Neutrophil (primary cell): ENCODE data around the gene TRIM39.

Experiments
- H3K27ac ChIP-seq: fragments of 200-600 bp; sonication (generic); 2 replicates; pipeline ENCODE4 v1.5.1; 2016; ENCODE audit warnings: mild to moderate bottlenecking, moderate library complexity
- H3K27me3 ChIP-seq: fragments of 200-600 bp; sonication (generic); 2 replicates; pipeline ENCODE4 v1.6.0; 2016; ENCODE audit warnings: mild to moderate bottlenecking
- H3K36me3 ChIP-seq: fragments of 200-600 bp; sonication (generic); 2 replicates; pipeline ENCODE4 v1.5.1; 2017
- H3K4me1 ChIP-seq, 2 experiments: fragments of 200-600 bp in 1 of 2; sonication (generic) in 1 of 2; 1 replicate in 1 of 2; 2 replicates in 1 of 2; pipeline versions ENCODE4 v1.5.1 to v1.6.1; 2013 to 2016; ENCODE audit warnings: low read depth in 1 of 2, low read length in 1 of 2, mild to moderate bottlenecking in 1 of 2, moderate library complexity in 1 of 2; ENCODE audit not compliant: control insufficient read depth in 1 of 2, insufficient read depth in 1 of 2
- H3K4me3 ChIP-seq, 2 experiments: fragments of 200-600 bp in 1 of 2; sonication (generic) in 1 of 2; 1 replicate in 1 of 2; 2 replicates in 1 of 2; pipeline ENCODE4 v1.5.1; 2013 to 2016; ENCODE audit warnings: low read depth in 1 of 2, low read length in 1 of 2, mild to moderate bottlenecking in 1 of 2, moderate library complexity in 1 of 2
- H3K9me3 ChIP-seq: fragments of 200-600 bp; sonication (generic); 2 replicates; pipeline ENCODE4 v1.5.1; 2016
- TF ChIP-seq, protein P1 (sequence below): fragments of 200-600 bp; sonication (generic); IDR thresholded peaks from 2 replicates; pipeline ENCODE4 v1.5.1; 2016; ENCODE audit warnings: antibody characterized with exemption

Gene TRIM39

DNA sequence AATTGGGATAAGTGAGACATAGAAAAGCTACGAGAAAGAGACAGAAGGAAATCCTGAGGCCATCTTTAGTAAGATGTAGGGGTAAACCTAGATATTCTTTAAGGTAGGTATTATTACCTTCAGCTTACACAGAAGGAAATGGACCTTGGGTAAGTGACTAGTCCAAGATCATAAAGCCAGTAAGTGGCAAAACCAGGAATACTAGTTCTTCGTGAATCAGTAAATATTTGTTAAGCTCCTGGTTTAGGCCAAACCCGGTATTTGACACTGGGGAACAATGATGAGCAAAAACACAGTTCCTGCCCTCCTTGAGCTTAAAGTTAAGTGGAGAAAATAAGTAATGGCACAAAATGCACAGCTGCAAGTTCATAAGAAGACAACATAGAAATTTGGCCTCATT lies 5.3 kb downstream of the TRIM39 start:
- TF ChIP-seq, protein P1, sequence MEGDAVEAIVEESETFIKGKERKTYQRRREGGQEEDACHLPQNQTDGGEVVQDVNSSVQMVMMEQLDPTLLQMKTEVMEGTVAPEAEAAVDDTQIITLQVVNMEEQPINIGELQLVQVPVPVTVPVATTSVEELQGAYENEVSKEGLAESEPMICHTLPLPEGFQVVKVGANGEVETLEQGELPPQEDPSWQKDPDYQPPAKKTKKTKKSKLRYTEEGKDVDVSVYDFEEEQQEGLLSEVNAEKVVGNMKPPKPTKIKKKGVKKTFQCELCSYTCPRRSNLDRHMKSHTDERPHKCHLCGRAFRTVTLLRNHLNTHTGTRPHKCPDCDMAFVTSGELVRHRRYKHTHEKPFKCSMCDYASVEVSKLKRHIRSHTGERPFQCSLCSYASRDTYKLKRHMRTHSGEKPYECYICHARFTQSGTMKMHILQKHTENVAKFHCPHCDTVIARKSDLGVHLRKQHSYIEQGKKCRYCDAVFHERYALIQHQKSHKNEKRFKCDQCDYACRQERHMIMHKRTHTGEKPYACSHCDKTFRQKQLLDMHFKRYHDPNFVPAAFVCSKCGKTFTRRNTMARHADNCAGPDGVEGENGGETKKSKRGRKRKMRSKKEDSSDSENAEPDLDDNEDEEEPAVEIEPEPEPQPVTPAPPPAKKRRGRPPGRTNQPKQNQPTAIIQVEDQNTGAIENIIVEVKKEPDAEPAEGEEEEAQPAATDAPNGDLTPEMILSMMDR: no peak
- Histone ChIP-seq H3K27me3 (no peaks in the 10 kb centered on the region), H3K27ac (no peak overlapping the region), H3K9me3 (no peaks in the 10 kb centered on the region), H3K4me3 (no peak overlapping the region), H3K4me1 (peaks cover 37% of the 10 kb centered on the region in 2 experiments), H3K36me3 (peaks cover 61% of the 10 kb centered on the region)

DNA sequence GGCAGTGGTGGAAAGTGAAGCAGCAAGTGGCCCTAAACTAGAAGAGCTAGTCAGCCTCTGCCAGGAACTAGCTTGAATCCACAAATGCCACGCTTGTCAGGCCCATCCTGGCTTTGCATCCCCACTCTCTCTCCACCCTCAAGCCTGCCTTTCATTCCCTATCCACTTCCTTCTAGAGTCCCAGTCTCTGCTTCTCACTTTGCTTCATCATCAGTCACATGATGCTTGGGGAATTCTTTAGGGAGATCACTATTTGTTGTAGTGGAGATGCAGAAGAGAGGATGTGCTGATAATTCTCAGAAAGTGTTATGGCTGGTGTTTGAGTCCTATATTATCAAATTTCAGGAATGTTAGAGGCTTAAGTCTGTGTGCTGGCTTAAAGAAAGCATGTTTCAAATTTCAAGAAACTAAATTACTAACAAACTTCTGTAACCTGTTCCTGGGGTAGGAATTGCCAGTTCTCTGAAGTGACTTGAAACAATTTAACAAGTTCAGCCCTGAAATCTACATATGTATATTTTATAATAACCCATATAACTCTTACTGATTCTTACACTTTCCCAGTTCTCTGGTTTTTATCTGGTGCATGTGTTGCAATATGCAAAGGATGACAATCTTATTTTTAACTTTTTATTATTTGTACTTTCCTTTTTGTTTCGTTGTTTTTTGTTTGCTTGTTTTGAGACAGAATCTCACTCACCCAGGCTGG lies 7.5 kb downstream of the TRIM39 start:
- Histone ChIP-seq H3K27me3 (no peaks in the 10 kb centered on the region), H3K36me3 (peaks cover 83% of the 10 kb centered on the region), H3K27ac (peak overlapping the region; percentile 56), H3K4me1 (peaks cover 16 to 17% of the 10 kb centered on the region in 2 experiments), H3K4me3 (no peak overlapping the region), H3K9me3 (no peaks in the 10 kb centered on the region)
- TF ChIP-seq, protein P1: no peak

DNA sequence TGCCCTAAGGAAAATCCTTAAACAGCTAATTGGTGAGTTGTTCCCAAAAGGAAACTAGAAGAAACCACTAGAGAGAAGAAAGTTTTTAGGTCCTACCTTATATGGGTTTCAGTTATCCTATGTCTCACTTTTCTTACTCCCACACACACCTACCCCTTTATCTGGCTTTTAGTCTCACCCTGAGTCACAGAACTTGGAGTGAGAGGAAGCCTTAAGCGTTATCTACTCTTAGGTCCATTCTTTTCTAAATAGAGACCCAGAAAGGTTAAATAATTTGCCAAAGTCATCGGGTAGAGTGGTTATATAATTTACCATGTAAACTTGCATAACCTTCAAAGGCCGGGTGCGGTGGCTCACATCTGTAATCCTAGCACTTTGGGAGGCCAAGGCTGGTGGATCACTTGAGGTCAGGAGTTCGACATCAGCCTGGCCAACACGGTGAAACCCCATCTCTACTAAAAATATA lies 13.9 kb downstream of the TRIM39 start:
- Histone ChIP-seq H3K4me1 (peaks cover 2 to 5% of the 10 kb centered on the region in 2 experiments), H3K36me3 (peaks cover 87% of the 10 kb centered on the region)
- TF ChIP-seq, protein P1: no peak

DNA sequence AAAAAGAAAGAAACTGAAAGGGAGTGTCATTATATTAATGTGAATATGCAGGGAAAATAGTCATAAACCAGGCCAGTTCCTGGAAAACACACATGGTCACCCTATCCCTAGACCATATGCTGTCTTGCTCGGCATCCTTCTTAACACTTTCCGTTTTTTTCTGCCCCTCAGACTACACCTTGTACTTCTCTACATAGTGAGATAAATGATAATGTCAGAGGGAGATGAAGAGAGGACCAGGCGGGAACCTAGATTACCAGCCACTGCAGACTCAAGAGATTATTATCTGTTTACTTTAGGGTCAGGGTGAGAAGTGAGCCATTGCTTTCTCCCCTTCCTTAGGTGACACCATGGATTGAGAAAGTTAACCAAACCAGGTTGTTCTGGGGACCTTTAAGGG lies 14.5 kb downstream of the TRIM39 start:
- H3K27me3 ChIP-seq: no peaks in the 10 kb centered on the region
- peaks cover 81% of the 10 kb centered on the region for H3K36me3 ChIP-seq
- H3K4me3 ChIP-seq: no peak overlapping the region
- H3K9me3 ChIP-seq: no peaks in the 10 kb centered on the region
- peaks cover 5 to 8% of the 10 kb centered on the region in 2 experiments for H3K4me1 ChIP-seq
- TF ChIP-seq, protein P1: no peak
- H3K27ac ChIP-seq: no peak overlapping the region

More for the DNA sequence above, 13.9 kb downstream of the TRIM39 start:
- Histone ChIP-seq H3K4me3 (no peak overlapping the region), H3K27ac (no peak overlapping the region), H3K9me3 (no peaks in the 10 kb centered on the region), H3K27me3 (no peaks in the 10 kb centered on the region)

GRCh38 chr6:30341728-30342127 lies 15.0 kb downstream of the TRIM39 start:
- no peaks in the 10 kb centered on the region for H3K9me3 ChIP-seq
- no peak overlapping the region for H3K27ac ChIP-seq
- TF ChIP-seq, protein P1: no peak
- H3K4me1 ChIP-seq: peaks cover 5 to 8% of the 10 kb centered on the region in 2 experiments
- peaks cover 76% of the 10 kb centered on the region for H3K36me3 ChIP-seq
- no peak overlapping the region for H3K4me3 ChIP-seq
- H3K27me3 ChIP-seq: no peaks in the 10 kb centered on the region
